ENCODE results near the gene RELB.

RELB gene

GRCh38 chr19:45059258-45059965 lies 58.1 kb downstream of the RELB start:
- peak; percentile 73 for DNase-seq (ENCODE audit: low read depth)

GRCh38 chr19:45061965-45062364 lies 60.7 kb downstream of the RELB start:
- DNase-seq (ENCODE audit: low read depth): no peak

- no peak for DNase-seq (ENCODE audit: low read depth)
Observed at GRCh38 chr19:45063851-45064801, 62.9 kb downstream of the RELB start.

- DNase-seq (ENCODE audit: low read depth): no peak
Observed at GRCh38 chr19:45066921-45067661, 65.8 kb downstream of the RELB start.

- no peak for DNase-seq (ENCODE audit: low read depth)
Observed at GRCh38 chr19:45068041-45068440, 66.8 kb downstream of the RELB start.

- no peak for DNase-seq (ENCODE audit: low read depth)
Observed at GRCh38 chr19:45069056-45069455, 67.8 kb downstream of the RELB start.

GRCh38 chr19:45070214-45070613 lies 69.0 kb downstream of the RELB start:
- DNase-seq (ENCODE audit: low read depth): no peak

- no peak for DNase-seq (ENCODE audit: low read depth)
Observed at GRCh38 chr19:45070861-45071544, 69.7 kb downstream of the RELB start.

GRCh38 chr19:45071545-45071938 lies 70.3 kb downstream of the RELB start:
- DNase-seq (ENCODE audit: low read depth): no peak

GRCh38 chr19:45071969-45072790 lies 70.9 kb downstream of the RELB start:
- DNase-seq (ENCODE audit: low read depth): no peak

- DNase-seq (ENCODE audit: low read depth): no peak
Observed at GRCh38 chr19:45074744-45075300, 73.6 kb downstream of the RELB start.

GRCh38 chr19:45075301-45076028 lies 74.2 kb downstream of the RELB start:
- DNase-seq (ENCODE audit: low read depth): no peak

- DNase-seq (ENCODE audit: low read depth): peak; percentile 74
Observed at GRCh38 chr19:45076029-45076850, 75.0 kb downstream of the RELB start, which contains the start of gene ZNF296. TSS of gene ZNF296 (minus strand) at chr19:45076478. CDS start at chr19:45076373, 105 bp downstream.

- no peak for DNase-seq (ENCODE audit: low read depth)
Observed at GRCh38 chr19:45076851-45077730, 75.8 kb downstream of the RELB start.

- DNase-seq (ENCODE audit: low read depth): no peak
Observed at GRCh38 chr19:45078390-45079062, 77.3 kb downstream of the RELB start.

GRCh38 chr19:45079063-45079910 lies 78.0 kb downstream of the RELB start, which contains the start of gene GEMIN7:
TSS of gene GEMIN7 (plus strand) at chr19:45079260. CDS start at chr19:45090115, 10,855 bp downstream.
- peak; percentile 70 for DNase-seq (ENCODE audit: low read depth)
